Esophagus muscularis mucosa (tissue), 3 donors: ENCODE measurements around the gene TMEM106B.

ENCODE experiments used
- CTCF ChIP-seq, 3 experiments: fragments of 200-600 bp in 2 of 3; fragments of 450-650 bp in 1 of 3; sonication (generic) in 2 of 3; IDR thresholded peaks; one replicate each; pipeline ENCODE4 v1.5.1; 2017 to 2019; ENCODE audit warnings: antibody characterized with exemption in 3 of 3, mild to moderate bottlenecking in 2 of 3, moderate library complexity in 1 of 3
- EP300 ChIP-seq: sonication (generic); formaldehyde crosslinking; IDR thresholded peaks from one replicate; pipeline ENCODE4 v1.6.1; 2017; ENCODE audit warnings: antibody characterized with exemption

GRCh38 chr7:12229046-12229445, 18.0 kb downstream of the TMEM106B start:
- no peak for TF ChIP-seq CTCF (IDR thresholded peaks at IDR 0.05)
- TF ChIP-seq EP300: no peak
